Psoas muscle (tissue), 8 donors: ENCODE results near the gene PLA2G15. TPM values are rescaled to one million over a fixed set of nuclear protein-coding genes. Genes with fewer than 3 reads are reported as not detected.
A peak's percentile ranks its signal among the peaks of the same experiment; 100 is the strongest.

Experiments used
- ATAC-seq, 4 donors: fragments of 200-7000 bp; cut with Tn5 transposase; one replicate each; pipeline ENCODE4 v1.9.1; 2020; ENCODE audit warnings: moderate library complexity in 3 of 4, mild to moderate bottlenecking in 2 of 4
- DNase-seq, 2 donors: peaks; one replicate each; pipeline ENCODE4 v3.0.0-alpha.2; 2020
- H3K27ac ChIP-seq: fragments of 200-600 bp; one replicate; pipeline ENCODE4 v1.8.0; 2022
- H3K27me3 ChIP-seq, 3 donors: fragments of 200-600 bp in 1 of 3; one replicate each; pipeline versions ENCODE4 v1.6.1 to v1.8.0; 2013 to 2022; ENCODE audit warnings: low read length in 2 of 3, mild to moderate bottlenecking in 2 of 3, moderate library complexity in 1 of 3; ENCODE audit not compliant: insufficient read depth in 3 of 3
- H3K36me3 ChIP-seq, 2 donors: fragments of 200-600 bp in 1 of 2; one replicate each; pipeline versions ENCODE4 v1.6.1 to v1.8.0; 2013 to 2022; ENCODE audit warnings: low read depth in 1 of 2, mild to moderate bottlenecking in 1 of 2, moderate library complexity in 1 of 2; ENCODE audit not compliant: insufficient read depth in 1 of 2
- H3K4me1 ChIP-seq: fragments of 200-600 bp; one replicate; pipeline ENCODE4 v1.8.0; 2022
- H3K4me3 ChIP-seq: fragments of 200-600 bp; one replicate; pipeline ENCODE4 v1.8.0; 2022; ENCODE audit warnings: mild to moderate bottlenecking
- H3K9me3 ChIP-seq: fragments of 200-600 bp; one replicate; pipeline ENCODE4 v1.8.0; 2022
- WGBS, 3 donors: extraction: QIAGEN DNeasy Blood & Tissue Kit; methylation state at CpG; one replicate each; pipeline versions ENCODE4 v1.1.6 to v1.1.7; 2013; 5-methylcytosine and 5-hydroxymethylcytosine counted together
- intact Hi-C, 2 donors: fragments of 100-400 bp; cut with DNase I; formaldehyde crosslinking; loops; one replicate each; pipeline versions ENCODE4 v1.11.0 to v1.14.2; 2022
- polyA plus RNA-seq, 3 donors: library from polyadenylated mRNA; stranded (reverse); fragments of 200-250 nt; gene quantifications; one replicate each; pipeline ENCODE4 v1.2.3, GENCODE V29; 2013
- total RNA-seq, 4 donors: library from RNA; stranded (reverse); fragmentation: NEBNext Ultra II Directional in 2 of 4; extraction: Animal tissue kit (Norgen Biotek cat#: 25700) in 2 of 4; gene quantifications; one replicate each; pipeline versions ENCODE4 v1.2.1 to v1.2.4, GENCODE V29; 2021 to 2023
- TF ChIP-seq, protein P1 (sequence below): fragments of 200-600 bp; IDR thresholded peaks from one replicate; pipeline ENCODE4 v1.8.0; 2022; ENCODE audit warnings: antibody characterized with exemption
- donor health status: healthy with polysubstance abuse.
- donor health status: DM: no; HTN: no; CAD: no; lungs with moderate emphysema.
- donor health status: Bipolar disorder and iron deficiency.
- donor health status: healthy.
- donor health status: DM: yes; HTN: yes; CAD: no.
- donor health status: DM: no; HTN: no; CAD: no.
- donor health status: DM: no; HTN: no; CAD: no.
- donor health status: DM: yes; HTN: yes; CAD: no.

The PLA2G15 gene
- total and polyA plus RNA-seq, 7 donors, result 13.0 to 65.0 (median 29.3) TPM

GRCh38 chr16:68279726-68280558, 34.8 kb downstream of the PLA2G15 start:
- Histone ChIP-seq H3K27ac (peak overlapping the region; percentile 91), H3K4me1 (peaks cover 82% of the 10 kb centered on the region), H3K27me3 (no peaks in the 10 kb centered on the region), H3K4me3 (no peak overlapping the region), H3K9me3 (no peaks in the 10 kb centered on the region), H3K36me3 (peaks cover 0 to 74% of the 10 kb centered on the region in 2 donors)
- TF ChIP-seq, protein P1, sequence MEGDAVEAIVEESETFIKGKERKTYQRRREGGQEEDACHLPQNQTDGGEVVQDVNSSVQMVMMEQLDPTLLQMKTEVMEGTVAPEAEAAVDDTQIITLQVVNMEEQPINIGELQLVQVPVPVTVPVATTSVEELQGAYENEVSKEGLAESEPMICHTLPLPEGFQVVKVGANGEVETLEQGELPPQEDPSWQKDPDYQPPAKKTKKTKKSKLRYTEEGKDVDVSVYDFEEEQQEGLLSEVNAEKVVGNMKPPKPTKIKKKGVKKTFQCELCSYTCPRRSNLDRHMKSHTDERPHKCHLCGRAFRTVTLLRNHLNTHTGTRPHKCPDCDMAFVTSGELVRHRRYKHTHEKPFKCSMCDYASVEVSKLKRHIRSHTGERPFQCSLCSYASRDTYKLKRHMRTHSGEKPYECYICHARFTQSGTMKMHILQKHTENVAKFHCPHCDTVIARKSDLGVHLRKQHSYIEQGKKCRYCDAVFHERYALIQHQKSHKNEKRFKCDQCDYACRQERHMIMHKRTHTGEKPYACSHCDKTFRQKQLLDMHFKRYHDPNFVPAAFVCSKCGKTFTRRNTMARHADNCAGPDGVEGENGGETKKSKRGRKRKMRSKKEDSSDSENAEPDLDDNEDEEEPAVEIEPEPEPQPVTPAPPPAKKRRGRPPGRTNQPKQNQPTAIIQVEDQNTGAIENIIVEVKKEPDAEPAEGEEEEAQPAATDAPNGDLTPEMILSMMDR, result no peak
- intact Hi-C loops, result no loop called here
- no peak for DNase-seq
- ATAC-seq, result peak in 1 of 4 donors; percentile 16
- WGBS, 3 donors, result 68 to 91% (median 86%) methylated on average over 13 of the region's 13 CpGs

GRCh38 chr16:68281368-68282063, 36.3 kb downstream of the PLA2G15 start:
- Histone ChIP-seq H3K9me3 (no peaks in the 10 kb centered on the region), H3K27ac (peak overlapping the region; percentile 91), H3K36me3 (peaks cover 0 to 78% of the 10 kb centered on the region in 2 donors), H3K4me1 (peaks cover 84% of the 10 kb centered on the region), H3K27me3 (no peaks in the 10 kb centered on the region), H3K4me3 (peak overlapping the region; percentile 15)
- DNase-seq (no peak), ATAC-seq (peak in 2 of 4 donors; percentile 9 to 21)
- intact Hi-C loops, result no loop called here
- 80 to 88% (median 85%) methylated on average over 4 of the region's 4 CpGs for WGBS, 3 donors
- TF ChIP-seq, protein P1, result no peak

- peak in 1 of 4 donors; percentile 1 for ATAC-seq
Measured at GRCh38 chr16:68282064-68282452, 36.9 kb downstream of the PLA2G15 start.

DNA sequence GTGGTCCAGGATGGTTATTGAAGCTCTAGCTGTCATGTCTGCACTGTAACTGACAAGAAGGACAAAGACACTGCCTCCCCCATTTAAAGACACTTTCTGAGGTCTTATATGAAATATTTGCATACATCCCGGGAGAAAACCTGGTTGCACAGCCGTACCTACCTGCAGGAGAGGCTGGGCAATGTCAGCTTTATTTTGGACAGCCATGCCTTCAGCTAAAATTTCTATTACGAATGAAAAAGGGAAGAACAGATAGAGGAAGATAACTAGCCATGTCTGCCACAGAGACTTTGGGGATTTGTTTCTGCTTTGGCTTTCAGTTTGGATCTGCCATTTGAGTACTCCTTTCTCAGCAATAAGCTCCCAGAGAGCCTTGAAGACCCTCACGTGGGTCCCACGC, 38.2 kb downstream of the PLA2G15 start:
- intact Hi-C loops, result no loop called here
- DNase-seq (no peak), ATAC-seq (no peak)
- peak overlapping the region; percentile 91 for H3K27ac ChIP-seq
- TF ChIP-seq, protein P1, result no peak
- H3K9me3 ChIP-seq, result no peaks in the 10 kb centered on the region
- peaks cover 93% of the 10 kb centered on the region for H3K4me1 ChIP-seq
- 57 to 77% (median 65%) methylated on average over 5 of the region's 5 CpGs for WGBS, 3 donors
- H3K4me3 ChIP-seq, result peak overlapping the region; percentile 41
- H3K36me3 ChIP-seq, result peaks cover 0 to 82% of the 10 kb centered on the region in 2 donors
- H3K27me3 ChIP-seq, result no peaks in the 10 kb centered on the region

More at GRCh38 chr16:68282064-68282452, 36.9 kb downstream of the PLA2G15 start:
- Histone ChIP-seq H3K36me3 (peaks cover 0 to 80% of the 10 kb centered on the region in 2 donors), H3K4me3 (no peak overlapping the region), H3K4me1 (peaks cover 84% of the 10 kb centered on the region), H3K27me3 (no peaks in the 10 kb centered on the region), H3K27ac (peak overlapping the region; percentile 91), H3K9me3 (no peaks in the 10 kb centered on the region)
- TF ChIP-seq, protein P1, result no peak
- 70 to 94% (median 88%) methylated on average over 4 of the region's 4 CpGs for WGBS, 3 donors
- DNase-seq, result no peak
- intact Hi-C loops, result no loop called here
